ENCODE results near the gene LSM12. TPM values are rescaled to one million over a fixed set of nuclear protein-coding genes. Genes with fewer than 3 reads are reported as not detected.
"Not testable (repeated sequence)": the region's sequence is repeated elsewhere in the genome, so short reads cannot be mapped to it uniquely, and the experiment has no call there.

LSM12 gene
- total RNA-seq, 1 experiment from 2014 or later, result 85.5 TPM

- Mint-ChIP-seq H3K27ac (ENCODE audit: unreplicated experiment) (no peak overlapping the region), H3K36me3 (ENCODE audit: insufficient read depth, unreplicated experiment) (peaks cover 66% of the 10 kb centered on the region), H3K4me1 (ENCODE audit: low read depth, unreplicated experiment) (peaks cover 6% of the 10 kb centered on the region), H3K27me3 (ENCODE audit: insufficient read depth, unreplicated experiment) (no peaks in the 10 kb centered on the region), H3K4me3 (ENCODE audit: unreplicated experiment) (no peak overlapping the region), H3K9me3 (ENCODE audit: unreplicated experiment) (no peaks in the 10 kb centered on the region)
- H3K4me3 ChIP-seq (ENCODE audit: low read depth, low read length), result no peak overlapping the region
- H3K9me3 ChIP-seq, result no peaks in the 10 kb centered on the region
- no TSS peak for BruUV-seq (replicated peaks)
- POLR2A ChIA-PET, result interaction anchor here (1.0 kb wide), 1 partner anchor 12 kb away, joined by 11 read pairs; no protein-coding TSS in a partner anchor
- CTCF ChIA-PET, result interaction anchor here (2.2 kb wide), 1 partner anchor 96 kb away, joined by 18 read pairs; no protein-coding TSS in a partner anchor
- no peaks in the 10 kb centered on the region for H3K27me3 ChIP-seq (replicated peaks; ENCODE audit: control insufficient read depth, insufficient read depth, low read length)
- H3K36me3 ChIP-seq (ENCODE audit: control insufficient read depth, insufficient read depth, low read length), result peaks cover 3% of the 10 kb centered on the region; the same call in 1 of the 2 replicates
- intact Hi-C loops (cut with micrococcal nuclease; ENCODE audit: unreplicated experiment), result no loop called here
- TF ChIP-seq CTCF (IDR thresholded peaks at IDR 0.05; ENCODE audit: insufficient read depth in 1 of 2, low read depth in 1 of 2, low read length in 1 of 2, severe bottlenecking in 1 of 2, unreplicated experiment in 1 of 2), result no peak
- no peaks in the 10 kb centered on the region for H3K4me1 ChIP-seq
- no peak for DNase-seq
These were observed 26.4 kb downstream of the LSM12 start for GRCh38 chr17:44039829-44040635.

- H3K4me1 Mint-ChIP-seq (ENCODE audit: low read depth, unreplicated experiment), result peaks cover 6% of the 10 kb centered on the region
- H3K9me3 Mint-ChIP-seq (ENCODE audit: unreplicated experiment), result no peaks in the 10 kb centered on the region
- TF ChIP-seq CTCF (IDR thresholded peaks at IDR 0.05; ENCODE audit: insufficient read depth in 1 of 2, low read depth in 1 of 2, low read length in 1 of 2, severe bottlenecking in 1 of 2, unreplicated experiment in 1 of 2), result no peak
- ChIA-PET CTCF (interaction anchor here (0.7 to 0.8 kb wide), 2 partner anchors 39 to 85 kb away, joined by 3 to 4 read pairs; partner anchors contain the start of gene HDAC5), POLR2A (no interaction called here)
- H3K27me3 ChIP-seq (replicated peaks; ENCODE audit: control insufficient read depth, insufficient read depth, low read length), result no peaks in the 10 kb centered on the region
- H3K4me3 ChIP-seq (ENCODE audit: low read depth, low read length), result no peak overlapping the region
- H3K27ac Mint-ChIP-seq (ENCODE audit: unreplicated experiment), result no peak overlapping the region
- no TSS peak for BruUV-seq (replicated peaks)
- peaks cover 74% of the 10 kb centered on the region for H3K36me3 Mint-ChIP-seq (ENCODE audit: insufficient read depth, unreplicated experiment)
- no peaks in the 10 kb centered on the region for H3K27me3 Mint-ChIP-seq (ENCODE audit: insufficient read depth, unreplicated experiment)
- H3K36me3 ChIP-seq (ENCODE audit: control insufficient read depth, insufficient read depth, low read length), result peaks cover 3% of the 10 kb centered on the region; the same call in 1 of the 2 replicates
- H3K4me1 ChIP-seq, result no peaks in the 10 kb centered on the region
- intact Hi-C loops (cut with micrococcal nuclease; ENCODE audit: unreplicated experiment), result no loop called here
- no peaks in the 10 kb centered on the region for H3K9me3 ChIP-seq
- no peak overlapping the region for H3K4me3 Mint-ChIP-seq (ENCODE audit: unreplicated experiment)
- no peak for DNase-seq
These were observed 27.9 kb downstream of the LSM12 start for GRCh38 chr17:44038604-44039011.

GRCh38 chr17:44037471-44037870 lies 29.0 kb downstream of the LSM12 start:
- no peaks in the 10 kb centered on the region for H3K4me1 ChIP-seq
- Mint-ChIP-seq H3K27ac (ENCODE audit: unreplicated experiment) (no peak overlapping the region), H3K4me1 (ENCODE audit: low read depth, unreplicated experiment) (peaks cover 6% of the 10 kb centered on the region), H3K9me3 (ENCODE audit: unreplicated experiment) (no peaks in the 10 kb centered on the region), H3K36me3 (ENCODE audit: insufficient read depth, unreplicated experiment) (peaks cover 75% of the 10 kb centered on the region), H3K4me3 (ENCODE audit: unreplicated experiment) (no peak overlapping the region), H3K27me3 (ENCODE audit: insufficient read depth, unreplicated experiment) (no peaks in the 10 kb centered on the region)
- peaks cover 5% of the 10 kb centered on the region for H3K36me3 ChIP-seq (ENCODE audit: control insufficient read depth, insufficient read depth, low read length)
- DNase-seq, result no peak
- BruUV-seq (replicated peaks), result no TSS peak
- ChIA-PET POLR2A (no interaction called here), CTCF (no interaction called here)
- no peak overlapping the region for H3K4me3 ChIP-seq (ENCODE audit: low read depth, low read length)
- TF ChIP-seq CTCF (IDR thresholded peaks at IDR 0.05; ENCODE audit: insufficient read depth in 1 of 2, low read depth in 1 of 2, low read length in 1 of 2, severe bottlenecking in 1 of 2, unreplicated experiment in 1 of 2), result no peak
- H3K27me3 ChIP-seq (replicated peaks; ENCODE audit: control insufficient read depth, insufficient read depth, low read length), result no peaks in the 10 kb centered on the region
- intact Hi-C loops (cut with micrococcal nuclease; ENCODE audit: unreplicated experiment), result no loop called here
- H3K9me3 ChIP-seq, result no peaks in the 10 kb centered on the region

GRCh38 chr17:44034688-44035087 lies 31.8 kb downstream of the LSM12 start:
- H3K4me3 ChIP-seq (ENCODE audit: low read depth, low read length); BruUV-seq (replicated peaks); POLR2A ChIA-PET; H3K27me3 Mint-ChIP-seq (ENCODE audit: insufficient read depth, unreplicated experiment); DNase-seq; H3K27me3 ChIP-seq (replicated peaks; ENCODE audit: control insufficient read depth, insufficient read depth, low read length); CTCF ChIA-PET; H3K4me3 Mint-ChIP-seq (ENCODE audit: unreplicated experiment); H3K4me1 ChIP-seq; H3K4me1 Mint-ChIP-seq (ENCODE audit: low read depth, unreplicated experiment); H3K27ac Mint-ChIP-seq (ENCODE audit: unreplicated experiment); H3K9me3 ChIP-seq; H3K36me3 ChIP-seq (ENCODE audit: control insufficient read depth, insufficient read depth, low read length); H3K9me3 Mint-ChIP-seq (ENCODE audit: unreplicated experiment); intact Hi-C loops (cut with micrococcal nuclease; ENCODE audit: unreplicated experiment): not testable (repeated sequence)
- peaks cover 77% of the 10 kb centered on the region for H3K36me3 Mint-ChIP-seq (ENCODE audit: insufficient read depth, unreplicated experiment)
